ENCODE data around the gene DNAJA4. TPM values are rescaled to one million over a fixed set of nuclear protein-coding genes. Genes with fewer than 3 reads are reported as not detected.
A peak's percentile ranks its signal among the peaks of the same experiment; 100 is the strongest.
"Not testable (repeated sequence)": the region's sequence is repeated elsewhere in the genome, so short reads cannot be mapped to it uniquely, and the experiment has no call there.

DNAJA4 gene
- total RNA-seq, 2 experiments from 2014 or later = 34.0 to 35.8 TPM

GRCh38 chr15:78234515-78235040 lies 29.8 kb upstream of the DNAJA4 start, which contains the start of gene ACSBG1:
Gene ACSBG1 (minus strand): TSS chr15:78234565. CDS start chr15:78234501, 64 bp downstream.
- CTCF ChIA-PET = interaction anchor here (0.7 to 1.7 kb wide), 2 partner anchors 57 to 276 kb away, joined by 3 read pairs; no protein-coding TSS in a partner anchor
- no peaks in the 10 kb centered on the region for H3K9me3 Mint-ChIP-seq (ENCODE audit: low read depth)
- H3K27me3 Mint-ChIP-seq = peaks cover 39% of the 10 kb centered on the region
- H3K36me3 Mint-ChIP-seq = no peaks in the 10 kb centered on the region
- peaks cover 10% of the 10 kb centered on the region for H3K4me1 Mint-ChIP-seq
- H3K27ac Mint-ChIP-seq = no peak within 1 kb of the TSS
- H3K4me3 Mint-ChIP-seq = no peak within 1 kb of the TSS
- DNase-seq = no peak
- no peak for ATAC-seq

GRCh38 chr15:78236491-78236890 lies 27.9 kb upstream of the DNAJA4 start:
- CTCF ChIA-PET = interaction anchor here (0.8 to 1.6 kb wide), 4 partner anchors 22 to 101 kb away, joined by 3 to 7 read pairs (median 4); no protein-coding TSS in a partner anchor
- H3K4me3 Mint-ChIP-seq = no peak overlapping the region

DNA sequence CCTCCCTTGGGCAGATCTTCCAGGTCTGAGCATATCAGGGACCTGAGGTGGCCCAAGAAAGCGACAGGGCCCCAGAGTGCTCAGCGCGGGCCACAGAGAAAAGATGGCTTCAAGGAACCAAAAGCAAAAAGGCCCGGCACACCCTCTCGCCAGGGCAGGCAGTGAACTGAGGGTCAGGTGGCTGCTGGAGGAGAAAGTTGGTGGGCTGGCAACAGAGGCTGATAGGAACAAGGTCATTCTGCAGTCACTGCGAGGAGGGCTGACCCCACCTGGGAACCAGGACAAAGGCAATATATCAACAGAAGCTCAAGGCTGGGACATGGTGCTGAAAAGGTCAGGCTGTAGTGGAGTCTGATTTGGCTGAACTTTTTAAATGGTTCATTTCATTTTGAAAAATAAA lies 27.2 kb upstream of the DNAJA4 start:
- no peak overlapping the region for H3K27ac Mint-ChIP-seq
- DNase-seq (no peak), ATAC-seq (no peak)
- no peaks in the 10 kb centered on the region for H3K9me3 Mint-ChIP-seq (ENCODE audit: low read depth)
- H3K4me1 Mint-ChIP-seq = peaks cover 13% of the 10 kb centered on the region
- CTCF ChIA-PET = interaction anchor here (1.5 to 1.6 kb wide), 2 partner anchors 41 to 101 kb away, joined by 4 to 7 read pairs; no protein-coding TSS in a partner anchor
- H3K27me3 Mint-ChIP-seq = peaks cover 35% of the 10 kb centered on the region
- H3K36me3 Mint-ChIP-seq = no peaks in the 10 kb centered on the region
- H3K4me3 Mint-ChIP-seq = no peak overlapping the region

More at GRCh38 chr15:78236491-78236890, 27.9 kb upstream of the DNAJA4 start:
- Mint-ChIP-seq H3K4me1 (peaks cover 13% of the 10 kb centered on the region), H3K27me3 (peaks cover 34% of the 10 kb centered on the region), H3K36me3 (no peaks in the 10 kb centered on the region), H3K9me3 (ENCODE audit: low read depth) (no peaks in the 10 kb centered on the region), H3K27ac (no peak overlapping the region)
- no peak for ATAC-seq
- DNase-seq = no peak

DNA sequence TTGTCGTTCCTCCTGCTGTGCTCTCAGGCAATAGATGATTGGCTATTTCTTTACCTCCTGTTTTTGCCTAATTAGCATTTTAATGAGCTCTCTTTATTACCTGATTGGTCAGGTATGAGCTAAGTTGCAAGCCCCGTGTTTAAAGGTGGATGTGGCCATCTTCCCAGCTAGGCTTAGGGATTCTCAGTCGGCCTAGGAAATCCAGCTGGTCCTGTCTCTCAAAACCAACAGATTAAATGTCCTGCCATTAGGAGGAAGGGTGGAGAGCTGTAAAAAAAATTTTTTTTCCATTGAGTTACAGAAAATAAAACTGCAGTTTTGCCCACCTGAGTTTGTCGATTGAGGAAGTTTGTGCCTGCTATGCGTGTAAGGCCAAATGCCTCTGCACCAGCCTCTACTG lies 24.6 kb upstream of the DNAJA4 start:
- ATAC-seq = no peak
- Mint-ChIP-seq H3K4me1 (peaks cover 4% of the 10 kb centered on the region), H3K27ac (no peak overlapping the region), H3K9me3 (ENCODE audit: low read depth) (no peaks in the 10 kb centered on the region), H3K36me3 (no peaks in the 10 kb centered on the region), H3K27me3 (peaks cover 24% of the 10 kb centered on the region), H3K4me3 (no peak overlapping the region)
- DNase-seq = no peak
- CTCF ChIA-PET = interaction anchor here (0.9 to 7.9 kb wide), 20 partner anchors 14 to 330 kb away, joined by 3 to 101 read pairs (median 10); partner anchors contain the start of gene CIB2

- no peak overlapping the region for H3K27ac Mint-ChIP-seq
- H3K9me3 Mint-ChIP-seq (ENCODE audit: low read depth) = no peaks in the 10 kb centered on the region
- CTCF ChIA-PET = interaction anchor here (0.7 to 7.9 kb wide), 37 partner anchors 11 to 282 kb away, joined by 3 to 101 read pairs (median 5); partner anchors contain the start of genes CIB2 and DNAJA4
- peaks cover 3% of the 10 kb centered on the region for H3K4me1 Mint-ChIP-seq
- DNase-seq (peak; percentile 90), ATAC-seq (peak; percentile 95)
- peaks cover 16% of the 10 kb centered on the region for H3K27me3 Mint-ChIP-seq
- H3K36me3 Mint-ChIP-seq = no peaks in the 10 kb centered on the region
- H3K4me3 Mint-ChIP-seq = no peak overlapping the region
Measured at GRCh38 chr15:78241017-78241416, 23.3 kb upstream of the DNAJA4 start.

DNA sequence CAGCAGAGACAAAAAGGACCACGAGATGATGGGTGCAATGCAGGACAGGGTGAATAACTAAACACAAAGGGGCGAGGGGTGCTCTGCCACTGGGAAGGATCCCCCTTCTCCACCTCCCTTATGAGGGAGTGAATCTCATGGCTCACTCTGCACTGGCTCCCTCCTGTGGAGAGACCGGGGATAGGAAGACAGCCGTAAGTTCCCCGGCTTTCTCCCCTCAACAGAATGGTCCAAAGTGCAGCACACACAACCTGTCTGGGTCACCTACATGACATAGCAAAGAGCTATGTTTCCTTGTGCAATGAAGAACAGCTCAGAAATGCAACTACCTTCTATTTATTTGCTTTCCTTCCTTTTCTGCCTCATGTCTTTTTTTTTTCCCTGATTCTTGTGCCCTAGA lies 22.2 kb upstream of the DNAJA4 start:
- Mint-ChIP-seq H3K4me1 (peaks cover 3% of the 10 kb centered on the region), H3K27me3 (peaks cover 16% of the 10 kb centered on the region), H3K9me3 (ENCODE audit: low read depth) (no peaks in the 10 kb centered on the region), H3K4me3 (no peak overlapping the region), H3K36me3 (no peaks in the 10 kb centered on the region), H3K27ac (no peak overlapping the region)
- DNase-seq (peak; percentile 59), ATAC-seq (peak; percentile 38)
- CTCF ChIA-PET = interaction anchor here (0.7 to 7.9 kb wide), 20 partner anchors 9 to 284 kb away, joined by 3 to 101 read pairs (median 4); partner anchors contain the start of genes CIB2, DNAJA4 and SKIC8

- DNase-seq (no peak), ATAC-seq (no peak)
- Mint-ChIP-seq H3K27ac (no peak overlapping the region), H3K36me3 (no peaks in the 10 kb centered on the region), H3K4me3 (no peak overlapping the region), H3K9me3 (ENCODE audit: low read depth) (no peaks in the 10 kb centered on the region), H3K27me3 (peaks cover 16% of the 10 kb centered on the region), H3K4me1 (peaks cover 3% of the 10 kb centered on the region)
- CTCF ChIA-PET = interaction anchor here (1.1 to 7.9 kb wide), 6 partner anchors 13 to 277 kb away, joined by 4 to 101 read pairs (median 39); partner anchors contain the start of gene CIB2
Measured at GRCh38 chr15:78243058-78243457, 21.3 kb upstream of the DNAJA4 start.

DNA sequence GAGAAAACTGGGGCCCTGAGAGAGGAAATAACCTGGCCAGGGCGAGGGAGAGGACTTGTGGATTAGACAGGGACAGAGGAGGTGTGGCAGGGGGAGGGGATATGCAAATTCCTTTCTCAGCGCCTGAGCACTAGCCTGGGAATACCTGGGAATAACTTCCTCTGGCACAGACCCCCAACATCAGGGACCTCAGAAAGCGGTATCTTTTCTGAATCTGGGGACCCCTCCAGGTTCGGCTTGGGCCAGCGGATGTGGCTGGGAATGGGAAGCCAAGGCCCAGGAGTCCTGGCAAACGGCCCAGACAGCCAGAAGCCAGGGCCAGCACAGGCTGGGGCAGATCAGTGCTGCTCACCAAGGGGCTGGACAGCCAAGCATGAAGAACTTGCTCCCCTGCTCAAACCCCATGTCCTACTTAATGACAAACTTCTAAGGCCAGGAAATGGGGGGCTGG lies 20.8 kb upstream of the DNAJA4 start:
- Mint-ChIP-seq H3K27me3 (peaks cover 13% of the 10 kb centered on the region), H3K4me1 (peaks cover 3% of the 10 kb centered on the region), H3K4me3 (no peak overlapping the region), H3K36me3 (no peaks in the 10 kb centered on the region), H3K9me3 (ENCODE audit: low read depth) (no peaks in the 10 kb centered on the region), H3K27ac (no peak overlapping the region)
- CTCF ChIA-PET = interaction anchor here (1.1 to 7.9 kb wide), 4 partner anchors 49 to 135 kb away, joined by 3 to 101 read pairs (median 38); partner anchors contain the start of gene CIB2
- ATAC-seq = no peak
- no peak for DNase-seq

GRCh38 chr15:78244101-78244500 lies 20.3 kb upstream of the DNAJA4 start:
- Mint-ChIP-seq H3K36me3 (no peaks in the 10 kb centered on the region), H3K27me3 (peaks cover 12% of the 10 kb centered on the region), H3K4me1 (peaks cover 3% of the 10 kb centered on the region), H3K27ac (no peak overlapping the region), H3K4me3 (no peak overlapping the region), H3K9me3 (ENCODE audit: low read depth) (no peaks in the 10 kb centered on the region)
- DNase-seq (no peak), ATAC-seq (no peak)
- CTCF ChIA-PET = interaction anchor here (1.1 to 7.9 kb wide), 4 partner anchors 49 to 285 kb away, joined by 3 to 66 read pairs (median 6); partner anchors contain the start of gene CIB2

GRCh38 chr15:78244893-78245292 lies 19.5 kb upstream of the DNAJA4 start:
- ATAC-seq = no peak
- no peak overlapping the region for H3K27ac Mint-ChIP-seq
- CTCF ChIA-PET = interaction anchor here (1.0 to 7.9 kb wide), 5 partner anchors 50 to 286 kb away, joined by 3 to 66 read pairs (median 4); partner anchors contain the start of gene CIB2
- H3K27me3 Mint-ChIP-seq = peaks cover 12% of the 10 kb centered on the region
- H3K36me3 Mint-ChIP-seq = no peaks in the 10 kb centered on the region
- no peaks in the 10 kb centered on the region for H3K9me3 Mint-ChIP-seq (ENCODE audit: low read depth)
- H3K4me1 Mint-ChIP-seq = peaks cover 3% of the 10 kb centered on the region
- no peak for DNase-seq
- H3K4me3 Mint-ChIP-seq = no peak overlapping the region

DNA sequence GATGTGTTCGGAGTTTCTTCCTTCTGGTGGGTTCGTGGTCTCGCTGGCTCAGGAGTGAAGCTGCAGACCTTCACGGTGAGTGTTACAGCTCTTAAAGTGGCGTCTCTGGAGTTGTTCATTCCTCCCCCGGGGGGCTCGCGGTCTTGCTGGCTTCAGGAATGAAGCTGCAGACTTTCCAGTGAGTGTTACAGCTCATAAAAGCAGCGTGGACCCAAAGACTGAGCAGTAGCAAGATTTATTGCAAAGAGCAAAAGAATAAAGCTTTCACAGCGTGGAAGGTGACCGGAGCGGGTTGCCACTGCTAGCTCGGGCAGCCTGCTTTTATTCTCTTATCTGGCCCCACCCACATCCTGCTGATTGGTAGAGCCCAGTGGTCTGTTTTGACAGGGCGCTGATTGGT lies 19.0 kb upstream of the DNAJA4 start:
- CTCF ChIA-PET = interaction anchor here (1.0 to 7.9 kb wide), 3 partner anchors 51 to 132 kb away, joined by 4 to 66 read pairs (median 9); partner anchors contain the start of gene CIB2
- not testable (repeated sequence) for ATAC-seq, H3K4me1 Mint-ChIP-seq

GRCh38 chr15:78245976-78246620 lies 18.3 kb upstream of the DNAJA4 start:
- not testable (repeated sequence) for ATAC-seq; H3K36me3 Mint-ChIP-seq; H3K9me3 Mint-ChIP-seq (ENCODE audit: low read depth); DNase-seq; H3K4me3 Mint-ChIP-seq; H3K27ac Mint-ChIP-seq; H3K4me1 Mint-ChIP-seq
- H3K27me3 Mint-ChIP-seq = peaks cover 12% of the 10 kb centered on the region
- CTCF ChIA-PET = interaction anchor here (0.8 to 7.9 kb wide), 3 partner anchors 51 to 138 kb away, joined by 3 to 66 read pairs (median 9); partner anchors contain the start of gene CIB2

More for the DNA sequence above, 19.0 kb upstream of the DNAJA4 start:
- H3K9me3 Mint-ChIP-seq (ENCODE audit: low read depth); DNase-seq; H3K4me3 Mint-ChIP-seq; H3K36me3 Mint-ChIP-seq; H3K27ac Mint-ChIP-seq: not testable (repeated sequence)
- peaks cover 12% of the 10 kb centered on the region for H3K27me3 Mint-ChIP-seq

DNA sequence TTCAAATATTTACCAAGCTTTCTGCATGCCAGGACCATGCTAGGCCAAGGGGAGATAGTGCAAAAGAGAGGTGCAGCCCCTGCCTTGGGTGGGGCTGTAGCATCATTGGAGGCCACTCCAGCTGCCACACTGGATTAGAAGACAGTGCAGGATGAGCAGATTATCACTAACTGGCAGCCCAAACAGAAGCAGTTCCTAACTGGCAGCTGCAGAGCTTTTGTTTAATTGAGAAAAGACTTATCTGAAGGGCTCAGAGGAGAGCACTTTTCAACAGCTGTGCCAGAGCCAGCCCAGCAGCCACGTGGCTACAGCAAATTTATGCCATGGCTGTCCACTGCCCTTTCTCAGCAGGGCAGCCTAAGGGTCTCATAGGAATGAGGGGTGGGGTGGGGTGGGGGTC lies 16.5 kb upstream of the DNAJA4 start:
- Mint-ChIP-seq H3K4me3 (no peak overlapping the region), H3K9me3 (ENCODE audit: low read depth) (no peaks in the 10 kb centered on the region), H3K27ac (no peak overlapping the region), H3K36me3 (no peaks in the 10 kb centered on the region), H3K4me1 (no peaks in the 10 kb centered on the region), H3K27me3 (peaks cover 3% of the 10 kb centered on the region)
- DNase-seq = no peak
- CTCF ChIA-PET = no interaction called here
- ATAC-seq = no peak
